ENCODE results near the gene ALX1. TPM values are rescaled to one million over a fixed set of nuclear protein-coding genes. Genes with fewer than 3 reads are reported as not detected.

The ALX1 gene
- total RNA-seq, 6 experiments from 2014 or later = not detected

DNA sequence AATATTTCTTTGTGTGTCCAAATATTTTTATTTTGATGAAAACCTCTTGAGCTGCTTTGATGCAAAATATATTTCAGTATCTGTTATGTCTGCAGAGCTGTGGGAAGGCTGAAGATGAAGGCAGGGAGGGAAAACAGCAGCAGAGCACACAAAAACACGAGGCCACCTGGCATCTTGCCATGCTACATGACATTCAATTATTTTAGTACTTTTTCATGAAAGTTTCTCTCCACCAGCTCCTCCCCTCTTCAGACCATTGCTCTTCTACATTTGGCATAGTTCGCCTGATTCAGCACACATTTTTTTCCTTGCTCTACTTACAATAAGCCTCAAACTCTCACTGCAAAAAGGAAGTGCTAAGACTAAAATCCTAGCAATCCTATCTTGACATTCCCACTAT lies 4.6 kb upstream of the ALX1 start:
- Mint-ChIP-seq H3K4me1 (ENCODE audit: low read depth) (peaks cover 3% of the 10 kb centered on the region; the same call in 1 of the 2 replicates), H3K4me3 (no peak overlapping the region), H3K9me3 (no peaks in the 10 kb centered on the region; the same call in 1 of the 2 replicates), H3K27ac (no peak overlapping the region), H3K27me3 (ENCODE audit: insufficient read depth) (peaks cover 12% of the 10 kb centered on the region; the same call in 1 of the 2 replicates), H3K36me3 (ENCODE audit: low read depth) (no peaks in the 10 kb centered on the region)
- TF ChIP-seq, protein P1, sequence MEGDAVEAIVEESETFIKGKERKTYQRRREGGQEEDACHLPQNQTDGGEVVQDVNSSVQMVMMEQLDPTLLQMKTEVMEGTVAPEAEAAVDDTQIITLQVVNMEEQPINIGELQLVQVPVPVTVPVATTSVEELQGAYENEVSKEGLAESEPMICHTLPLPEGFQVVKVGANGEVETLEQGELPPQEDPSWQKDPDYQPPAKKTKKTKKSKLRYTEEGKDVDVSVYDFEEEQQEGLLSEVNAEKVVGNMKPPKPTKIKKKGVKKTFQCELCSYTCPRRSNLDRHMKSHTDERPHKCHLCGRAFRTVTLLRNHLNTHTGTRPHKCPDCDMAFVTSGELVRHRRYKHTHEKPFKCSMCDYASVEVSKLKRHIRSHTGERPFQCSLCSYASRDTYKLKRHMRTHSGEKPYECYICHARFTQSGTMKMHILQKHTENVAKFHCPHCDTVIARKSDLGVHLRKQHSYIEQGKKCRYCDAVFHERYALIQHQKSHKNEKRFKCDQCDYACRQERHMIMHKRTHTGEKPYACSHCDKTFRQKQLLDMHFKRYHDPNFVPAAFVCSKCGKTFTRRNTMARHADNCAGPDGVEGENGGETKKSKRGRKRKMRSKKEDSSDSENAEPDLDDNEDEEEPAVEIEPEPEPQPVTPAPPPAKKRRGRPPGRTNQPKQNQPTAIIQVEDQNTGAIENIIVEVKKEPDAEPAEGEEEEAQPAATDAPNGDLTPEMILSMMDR (IDR thresholded peaks at IDR 0.05) = no peak
- DNase-seq = no peak

DNA sequence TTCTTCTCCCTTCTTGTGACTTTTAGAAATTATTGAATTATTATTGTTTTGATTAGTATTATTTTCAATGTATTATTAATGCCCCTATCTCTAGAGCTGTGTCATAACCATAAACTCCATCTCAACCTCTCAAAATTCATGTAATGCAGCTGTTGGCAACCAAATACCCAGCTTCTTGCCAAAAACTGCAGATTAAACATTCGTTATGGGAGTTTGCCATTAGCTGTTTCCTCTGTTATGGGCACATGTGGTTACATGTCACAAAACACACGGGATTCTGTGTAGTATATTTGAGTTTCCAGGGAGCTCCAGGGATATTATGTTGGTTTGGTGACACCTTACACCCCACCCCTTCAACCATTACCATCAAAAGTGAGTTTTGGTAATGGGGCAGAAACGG lies 2.8 kb upstream of the ALX1 start:
- no peaks in the 10 kb centered on the region; the same call in 1 of the 2 replicates for H3K9me3 Mint-ChIP-seq
- no peak for DNase-seq

DNA sequence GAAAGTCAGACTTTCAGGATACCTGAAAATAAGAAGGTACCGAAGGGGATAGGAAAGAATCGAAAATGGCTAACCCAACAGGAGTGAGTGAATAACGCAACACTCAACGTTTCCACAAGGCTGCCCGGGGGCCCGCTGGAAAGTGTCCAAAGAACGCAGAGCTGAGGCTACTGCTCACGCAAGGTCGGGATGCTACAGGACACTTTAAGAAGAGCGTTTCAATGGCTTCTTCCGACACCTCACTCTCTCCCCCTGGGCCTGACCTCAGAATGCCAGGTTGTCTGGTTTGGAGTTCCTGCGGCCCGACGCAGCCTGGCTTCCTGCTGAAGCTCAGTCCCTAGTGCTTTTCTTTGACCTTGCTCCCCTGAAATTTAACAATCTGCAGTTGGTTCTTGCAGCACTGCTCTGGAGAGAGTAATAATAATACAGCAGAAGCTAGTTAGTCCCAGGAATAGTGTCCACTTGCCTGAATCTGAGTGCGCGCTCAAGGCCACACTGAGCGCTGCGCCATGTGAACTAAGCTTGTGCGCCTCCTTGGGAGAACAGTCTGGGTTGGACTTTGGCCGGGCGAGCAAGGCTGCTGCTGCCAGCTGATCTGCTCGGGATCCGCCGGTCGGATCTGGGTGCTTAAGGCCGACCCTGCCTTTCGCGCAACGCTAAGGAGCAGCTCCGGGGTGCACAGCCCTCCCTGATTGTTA lies 2.0 kb upstream of the ALX1 start:
- H3K27ac Mint-ChIP-seq = no peak overlapping the region
- H3K9me3 Mint-ChIP-seq = no peaks in the 10 kb centered on the region; the same call in 1 of the 2 replicates
- peaks cover 18% of the 10 kb centered on the region; the same call in 1 of the 2 replicates for H3K27me3 Mint-ChIP-seq (ENCODE audit: insufficient read depth)
- no peak overlapping the region for H3K4me3 Mint-ChIP-seq
- H3K36me3 Mint-ChIP-seq (ENCODE audit: low read depth) = no peaks in the 10 kb centered on the region
- no peak for DNase-seq
- TF ChIP-seq, protein P1 (IDR thresholded peaks at IDR 0.05) = no peak
- peaks cover 8% of the 10 kb centered on the region; the same call in 1 of the 2 replicates for H3K4me1 Mint-ChIP-seq (ENCODE audit: low read depth)

More for the DNA sequence above, 2.8 kb upstream of the ALX1 start:
- TF ChIP-seq, protein P1 (IDR thresholded peaks at IDR 0.05) = no peak
- Mint-ChIP-seq H3K4me1 (ENCODE audit: low read depth) (peaks cover 8% of the 10 kb centered on the region; the same call in 1 of the 2 replicates), H3K36me3 (ENCODE audit: low read depth) (no peaks in the 10 kb centered on the region), H3K27me3 (ENCODE audit: insufficient read depth) (peaks cover 18% of the 10 kb centered on the region; the same call in 1 of the 2 replicates), H3K27ac (no peak overlapping the region), H3K4me3 (no peak overlapping the region)

DNA sequence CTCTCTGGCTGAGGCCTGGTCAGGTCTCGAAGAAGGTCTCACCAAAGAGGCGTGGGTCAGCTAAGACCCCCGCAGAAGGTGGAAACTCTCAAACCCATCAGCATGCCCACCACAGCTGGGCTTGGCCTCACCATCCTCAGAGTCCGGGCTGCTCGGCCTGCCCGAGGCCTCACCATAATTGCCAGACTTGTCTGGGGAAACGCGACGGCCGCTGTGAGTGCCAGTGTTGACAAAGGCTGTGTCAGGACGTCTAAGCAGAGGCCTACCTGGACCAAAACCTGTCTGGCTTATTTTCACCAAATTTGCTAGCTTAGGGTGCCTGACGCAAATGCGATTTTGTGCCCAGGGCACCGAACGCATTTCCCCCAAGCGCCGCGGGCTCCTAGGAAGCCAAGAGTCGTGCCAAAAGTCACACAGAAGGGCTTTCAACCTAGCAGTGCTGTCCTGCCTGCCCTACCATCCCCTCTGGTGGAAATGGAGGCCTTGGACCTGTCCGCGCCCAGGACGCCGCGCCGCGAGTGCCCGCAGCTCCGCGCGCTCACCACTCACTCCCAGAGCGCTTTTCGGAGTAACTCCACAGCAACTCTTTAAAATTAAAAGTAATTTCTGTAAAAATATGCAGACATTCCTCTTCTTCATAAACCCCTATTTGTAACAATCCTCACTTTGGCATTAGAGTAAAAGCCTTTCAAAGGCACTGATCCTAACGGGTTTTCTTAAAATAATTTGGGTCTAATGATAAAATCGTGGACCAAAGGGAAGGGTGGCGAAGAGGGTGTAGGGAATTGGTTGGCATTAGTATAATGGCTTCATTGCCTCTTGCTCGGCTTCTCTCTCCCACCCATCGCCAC lies 1.2 kb upstream of the ALX1 start:
- Mint-ChIP-seq H3K9me3 (no peaks in the 10 kb centered on the region; the same call in 1 of the 2 replicates), H3K27ac (no peak overlapping the region), H3K36me3 (ENCODE audit: low read depth) (no peaks in the 10 kb centered on the region), H3K4me1 (ENCODE audit: low read depth) (peaks cover 8% of the 10 kb centered on the region; the same call in 1 of the 2 replicates), H3K4me3 (no peak overlapping the region; the same call in 1 of the 2 replicates), H3K27me3 (ENCODE audit: insufficient read depth) (peaks cover 16% of the 10 kb centered on the region; the same call in 1 of the 2 replicates)
- TF ChIP-seq, protein P1 (IDR thresholded peaks at IDR 0.05) = no peak
- no peak for DNase-seq

DNA sequence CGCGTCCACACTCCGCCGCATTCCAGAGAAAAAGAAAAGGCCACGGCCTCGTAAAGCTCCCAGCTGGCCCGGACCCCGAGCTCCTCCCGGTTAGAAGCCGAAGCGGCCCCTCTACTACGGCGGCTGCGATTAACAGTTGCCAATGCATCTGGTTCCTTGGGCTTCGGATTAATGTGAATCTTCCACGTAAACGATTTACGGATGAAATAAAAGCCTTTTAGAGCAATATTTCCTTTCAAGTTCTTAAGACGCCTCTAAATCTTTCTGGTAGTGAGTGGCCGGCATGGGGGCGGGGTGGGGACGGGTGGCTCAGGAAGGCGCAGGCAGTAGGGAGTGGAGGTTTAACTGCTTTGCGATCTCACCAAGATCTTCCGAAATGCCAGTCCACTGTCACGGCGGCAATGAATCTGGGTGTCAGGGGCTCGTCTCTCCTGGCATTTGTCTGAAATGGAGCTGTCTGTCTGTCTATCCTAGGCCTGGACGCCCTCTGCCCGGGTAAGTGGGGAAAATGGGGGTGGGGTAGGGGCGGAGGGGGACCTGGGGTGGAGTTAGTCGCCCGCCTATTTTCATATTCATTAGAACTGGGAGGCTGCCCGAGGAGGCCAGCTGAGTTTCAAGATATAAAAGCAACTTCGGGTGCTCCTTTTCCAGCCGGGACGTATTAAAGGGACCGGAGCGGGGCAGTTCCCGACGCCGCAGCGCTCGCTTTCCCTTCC lies 413 bp upstream of the ALX1 start:
- no peak overlapping the region for H3K27ac Mint-ChIP-seq
- H3K9me3 Mint-ChIP-seq = no peaks in the 10 kb centered on the region; the same call in 1 of the 2 replicates
- H3K36me3 Mint-ChIP-seq (ENCODE audit: low read depth) = no peaks in the 10 kb centered on the region
- TF ChIP-seq, protein P1 (IDR thresholded peaks at IDR 0.05) = no peak
- H3K4me1 Mint-ChIP-seq (ENCODE audit: low read depth) = peaks cover 8% of the 10 kb centered on the region; the same call in 1 of the 2 replicates
- DNase-seq = no peak
- peaks cover 16% of the 10 kb centered on the region; the same call in 1 of the 2 replicates for H3K27me3 Mint-ChIP-seq (ENCODE audit: insufficient read depth)
- H3K4me3 Mint-ChIP-seq = peak overlapping the region; percentile 88

Data from HFFc6 (cell line).